Measurements from ENCODE around the gene RCHY1.

GRCh38 chr4:75434105-75434504 lies 80.1 kb downstream of the RCHY1 start:
- TF ChIP-seq, protein P1, sequence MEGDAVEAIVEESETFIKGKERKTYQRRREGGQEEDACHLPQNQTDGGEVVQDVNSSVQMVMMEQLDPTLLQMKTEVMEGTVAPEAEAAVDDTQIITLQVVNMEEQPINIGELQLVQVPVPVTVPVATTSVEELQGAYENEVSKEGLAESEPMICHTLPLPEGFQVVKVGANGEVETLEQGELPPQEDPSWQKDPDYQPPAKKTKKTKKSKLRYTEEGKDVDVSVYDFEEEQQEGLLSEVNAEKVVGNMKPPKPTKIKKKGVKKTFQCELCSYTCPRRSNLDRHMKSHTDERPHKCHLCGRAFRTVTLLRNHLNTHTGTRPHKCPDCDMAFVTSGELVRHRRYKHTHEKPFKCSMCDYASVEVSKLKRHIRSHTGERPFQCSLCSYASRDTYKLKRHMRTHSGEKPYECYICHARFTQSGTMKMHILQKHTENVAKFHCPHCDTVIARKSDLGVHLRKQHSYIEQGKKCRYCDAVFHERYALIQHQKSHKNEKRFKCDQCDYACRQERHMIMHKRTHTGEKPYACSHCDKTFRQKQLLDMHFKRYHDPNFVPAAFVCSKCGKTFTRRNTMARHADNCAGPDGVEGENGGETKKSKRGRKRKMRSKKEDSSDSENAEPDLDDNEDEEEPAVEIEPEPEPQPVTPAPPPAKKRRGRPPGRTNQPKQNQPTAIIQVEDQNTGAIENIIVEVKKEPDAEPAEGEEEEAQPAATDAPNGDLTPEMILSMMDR (IDR thresholded peaks at IDR 0.05; ENCODE audit: insufficient read depth, low read depth, low read length) = no peak
- TF ChIP-seq EZH2 (IDR thresholded peaks at IDR 0.05; ENCODE audit: insufficient read depth, low read length) = no peak
